Right ventricle myocardium inferior (tissue), 1 donor: ENCODE data around the gene DAPL1. TPM values are rescaled to one million over a fixed set of nuclear protein-coding genes. Genes with fewer than 3 reads are reported as not detected.
"Not testable (repeated sequence)": the region's sequence is repeated elsewhere in the genome, so short reads cannot be mapped to it uniquely, and the experiment has no call there.

Experiments used
- ATAC-seq: fragments of 200-7000 bp; cut with Tn5 transposase; one replicate; pipeline ENCODE4 v1.9.1; 2020; ENCODE audit warnings: mild to moderate bottlenecking, moderate library complexity
- DNase-seq: peaks from one replicate; pipeline ENCODE4 v3.0.0; 2021; ENCODE audit errors: missing footprints
- intact Hi-C: fragments of 100-400 bp; cut with DNase I; formaldehyde crosslinking; loops from one replicate; pipeline ENCODE4 v1.11.0; 2022
- total RNA-seq: library from RNA; stranded (reverse); fragmentation: NEBNext Ultra II Directional; extraction: Animal tissue kit (Norgen Biotek cat#: 25700); gene quantifications from one replicate; pipeline ENCODE4 v1.2.1, GENCODE V29; 2021
- donor health status: DM: no; HTN: yes; CAD: no; lungs with severe emphysema.

The DAPL1 gene
- total RNA-seq, 1 donor from 2014 or later = not detected

DNA sequence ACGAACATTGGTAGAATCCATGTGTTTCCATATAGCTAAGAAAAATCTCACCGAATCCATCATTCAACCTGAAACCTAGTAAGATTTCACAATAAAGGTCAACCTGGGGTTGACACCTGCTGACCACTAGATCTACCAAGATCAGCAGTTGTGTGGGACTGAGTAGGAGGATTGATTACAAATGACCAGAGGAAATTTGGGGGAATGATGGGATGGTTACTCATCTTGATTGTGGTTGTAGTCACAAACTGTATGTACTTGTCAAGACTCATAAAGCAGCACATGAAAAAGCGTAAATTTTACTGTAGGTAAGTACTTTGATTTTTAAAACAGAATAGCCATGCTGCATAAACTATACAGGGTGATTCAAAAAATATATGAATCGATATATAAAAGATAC lies 14.7 kb downstream of the DAPL1 start:
- ATAC-seq (no peak), DNase-seq (no peak)
- intact Hi-C loops = no loop called here

DNA sequence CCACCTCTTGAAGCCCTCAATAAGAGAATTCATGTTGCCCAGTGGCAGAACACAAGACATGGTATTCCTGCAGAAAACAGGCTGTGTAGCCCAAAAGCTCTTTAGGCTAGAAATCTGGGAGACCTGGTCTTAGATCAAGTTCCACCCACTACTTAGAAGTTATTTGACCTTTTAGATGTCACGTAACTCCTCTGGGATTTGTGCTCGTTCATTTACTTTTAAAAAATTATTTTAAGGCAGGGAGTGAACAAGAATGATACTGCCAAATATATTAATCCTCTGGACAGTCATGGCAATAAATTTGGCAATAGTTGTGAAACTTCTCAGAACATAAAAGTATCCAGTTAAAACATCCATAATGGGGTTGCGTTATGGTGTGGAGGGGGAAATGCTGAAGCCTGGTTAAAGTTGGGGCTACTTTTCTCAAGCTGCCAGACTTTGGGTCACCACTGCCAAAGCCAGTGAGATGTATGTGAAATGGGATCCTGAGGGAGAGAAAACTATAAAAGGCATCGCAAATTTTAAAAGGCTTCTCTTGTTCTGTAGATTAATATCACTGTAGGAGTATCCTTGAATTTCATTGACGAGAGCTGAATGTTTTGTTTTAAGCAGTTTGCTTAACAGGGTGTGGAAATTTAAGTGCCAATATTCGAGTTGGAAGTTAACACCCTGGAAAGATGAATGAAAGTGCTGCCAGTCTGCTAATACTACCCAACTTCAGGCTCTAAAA lies 15.8 kb downstream of the DAPL1 start:
- no peak for DNase-seq
- no peak for ATAC-seq
- intact Hi-C loops = no loop called here

GRCh38 chr2:158815166-158815565 lies 20.0 kb downstream of the DAPL1 start:
- no peak for DNase-seq
- no peak for ATAC-seq
- intact Hi-C loops = no loop called here

DNA sequence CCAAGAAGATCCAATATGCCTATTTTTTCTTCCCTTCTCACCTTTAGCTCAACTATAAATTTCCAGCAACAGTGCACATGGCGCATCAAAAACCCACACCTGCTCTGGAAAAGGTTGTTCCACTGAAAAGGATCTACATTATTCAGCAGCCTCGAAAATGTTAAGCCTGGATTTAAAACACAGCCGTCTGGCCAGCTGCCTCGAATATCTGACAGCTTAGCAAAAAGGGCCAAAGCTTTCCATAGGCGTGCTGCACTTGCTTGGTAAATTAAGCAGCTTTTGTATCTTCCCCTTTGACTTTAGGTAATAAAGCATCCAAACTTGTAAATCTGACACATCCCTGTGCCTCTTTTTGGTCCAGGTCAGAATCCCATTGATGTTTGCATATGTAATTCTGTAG lies 20.5 kb downstream of the DAPL1 start:
- ATAC-seq = no peak
- intact Hi-C loops = no loop called here
- no peak for DNase-seq

- intact Hi-C loops = no loop called here
- DNase-seq (no peak), ATAC-seq (no peak)
Observed at GRCh38 chr2:158817588-158817987, 22.5 kb downstream of the DAPL1 start.

GRCh38 chr2:158818511-158818910 lies 23.4 kb downstream of the DAPL1 start:
- ATAC-seq (peak; percentile 51), DNase-seq (no peak)
- intact Hi-C loops = no loop called here

- peak; percentile 70 for DNase-seq
- ATAC-seq = no peak
- intact Hi-C loops = no loop called here
Observed at GRCh38 chr2:158822193-158822592, 27.1 kb downstream of the DAPL1 start.

DNA sequence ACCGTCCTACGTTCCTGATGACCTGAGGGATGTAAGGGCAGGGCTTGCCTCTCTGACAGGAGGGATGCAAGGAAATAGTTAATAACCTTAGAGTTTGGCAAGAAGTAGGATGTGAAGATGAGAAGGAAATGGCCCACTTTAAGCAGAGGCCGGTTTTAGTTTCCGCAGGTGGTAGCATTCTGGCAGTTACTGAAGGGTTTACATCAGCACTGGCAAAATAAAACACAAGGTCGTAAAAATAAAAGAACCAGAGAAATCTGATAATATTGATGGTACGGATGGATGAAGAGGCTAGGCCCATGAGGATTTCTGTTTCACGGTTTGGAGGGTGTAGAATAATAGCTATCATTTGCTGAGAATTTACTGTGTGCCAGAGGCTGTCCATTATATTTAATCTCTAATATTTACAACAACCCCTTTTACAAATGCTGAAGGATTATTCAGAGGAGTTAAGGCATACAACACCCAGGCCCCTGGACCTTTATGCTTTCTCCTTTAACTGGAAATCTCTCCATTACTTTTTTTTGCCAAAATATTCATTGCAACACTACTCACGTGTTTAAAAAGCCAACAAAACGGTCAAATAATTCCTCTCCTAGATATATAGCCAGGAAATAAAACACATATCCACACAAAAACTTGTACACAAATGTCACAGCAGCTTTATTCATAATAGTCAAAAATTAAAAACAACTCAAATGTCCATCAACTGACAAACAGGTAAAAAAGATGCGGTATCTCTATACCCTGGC lies 28.5 kb downstream of the DAPL1 start:
- ATAC-seq (no peak), DNase-seq (no peak)
- intact Hi-C loops = no loop called here

DNA sequence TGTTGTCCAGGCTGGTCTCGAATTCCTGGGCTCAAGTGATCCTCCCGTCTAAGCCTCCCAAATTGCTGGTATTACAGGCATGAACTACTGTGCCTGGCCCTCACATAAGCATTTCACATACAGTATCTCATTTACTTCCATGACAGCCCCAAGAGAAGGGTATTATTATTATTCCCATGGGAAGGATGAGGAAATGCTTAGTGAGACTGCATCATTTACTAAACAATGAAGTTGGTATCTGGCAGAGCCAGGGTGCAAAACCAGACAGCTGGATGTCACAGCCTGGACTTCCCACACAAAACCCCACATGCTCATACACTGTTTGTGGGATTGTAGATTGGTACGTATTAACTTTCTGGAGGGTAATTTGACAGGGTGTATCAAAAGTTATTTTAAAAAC lies 29.9 kb downstream of the DAPL1 start:
- no peak for DNase-seq
- no peak for ATAC-seq
- intact Hi-C loops = no loop called here

- no peak for ATAC-seq
- intact Hi-C loops = no loop called here
Observed at GRCh38 chr2:158826965-158827364, 31.8 kb downstream of the DAPL1 start.

GRCh38 chr2:158828378-158829164 lies 33.5 kb downstream of the DAPL1 start:
- ATAC-seq (no peak), DNase-seq (no peak)
- intact Hi-C loops = no loop called here

More at GRCh38 chr2:158826965-158827364, 31.8 kb downstream of the DAPL1 start:
- no peak for DNase-seq

DNA sequence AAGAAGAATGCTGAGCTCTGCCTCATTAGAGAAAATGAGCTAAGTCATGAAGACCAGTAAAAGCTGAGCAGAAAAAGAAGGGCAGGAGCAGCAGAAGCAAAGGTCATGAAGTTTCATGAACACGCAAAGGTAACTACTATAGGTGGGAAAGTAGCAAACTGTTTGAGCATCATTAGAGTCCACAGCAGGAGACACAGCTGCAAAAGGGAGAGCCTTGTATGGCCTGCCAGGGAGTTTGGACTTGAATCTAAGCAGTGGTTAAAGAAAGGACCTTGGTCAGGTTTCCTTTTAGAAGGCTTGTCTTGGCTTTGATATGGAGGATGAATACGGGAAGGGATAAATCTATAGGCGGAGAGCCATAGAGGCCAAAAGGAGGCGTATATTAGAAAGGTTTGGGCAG lies 34.0 kb downstream of the DAPL1 start:
- intact Hi-C loops = no loop called here
- ATAC-seq = no peak
- DNase-seq = no peak

DNA sequence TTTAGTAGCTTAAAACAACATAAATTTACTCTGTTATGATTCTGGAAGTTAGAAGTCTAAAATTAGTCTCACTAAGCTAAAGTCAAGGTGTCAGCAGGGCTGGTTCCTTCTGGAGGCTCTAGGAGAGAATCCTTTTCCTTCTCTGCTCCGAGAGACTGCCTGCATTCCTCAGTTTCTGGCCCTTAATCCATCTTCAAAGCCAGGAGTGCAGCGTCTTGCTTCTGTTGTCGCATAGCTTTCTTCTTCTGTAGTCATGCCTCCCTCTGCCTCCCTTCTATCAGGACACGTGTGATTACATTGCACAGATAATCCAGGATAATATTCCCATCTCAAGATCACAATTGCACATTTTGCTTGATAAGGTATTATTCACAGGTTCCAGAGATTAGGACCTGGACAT lies 35.1 kb downstream of the DAPL1 start:
- intact Hi-C loops = no loop called here
- ATAC-seq (no peak), DNase-seq (no peak)

- ATAC-seq (no peak), DNase-seq (no peak)
- intact Hi-C loops = no loop called here
Observed at GRCh38 chr2:158835431-158835830, 40.3 kb downstream of the DAPL1 start.

DNA sequence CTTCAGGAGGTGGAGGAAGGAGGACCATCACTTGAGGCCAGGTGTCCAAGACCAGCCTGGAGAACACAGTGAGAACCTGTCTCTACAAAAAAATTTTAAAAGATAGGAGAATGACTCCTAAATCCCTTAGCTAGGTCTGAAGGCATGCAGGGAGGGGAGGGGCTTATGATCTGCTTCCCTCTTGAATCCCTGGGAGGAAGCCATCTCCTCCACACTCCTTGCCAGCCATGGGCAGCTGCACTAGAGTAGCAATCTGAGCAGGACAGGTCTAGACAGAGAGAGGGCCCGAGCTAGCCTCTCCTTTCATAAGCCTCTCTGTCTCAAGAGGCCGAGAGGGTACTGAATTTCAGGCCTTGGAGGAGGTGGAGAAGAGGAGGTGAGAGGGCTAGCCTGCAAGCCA lies 42.5 kb downstream of the DAPL1 start:
- intact Hi-C loops = no loop called here
- DNase-seq = no peak
- no peak for ATAC-seq

GRCh38 chr2:158841850-158842249 lies 46.7 kb downstream of the DAPL1 start:
- peak; percentile 66 for ATAC-seq
- intact Hi-C loops = no loop called here
- no peak for DNase-seq

DNA sequence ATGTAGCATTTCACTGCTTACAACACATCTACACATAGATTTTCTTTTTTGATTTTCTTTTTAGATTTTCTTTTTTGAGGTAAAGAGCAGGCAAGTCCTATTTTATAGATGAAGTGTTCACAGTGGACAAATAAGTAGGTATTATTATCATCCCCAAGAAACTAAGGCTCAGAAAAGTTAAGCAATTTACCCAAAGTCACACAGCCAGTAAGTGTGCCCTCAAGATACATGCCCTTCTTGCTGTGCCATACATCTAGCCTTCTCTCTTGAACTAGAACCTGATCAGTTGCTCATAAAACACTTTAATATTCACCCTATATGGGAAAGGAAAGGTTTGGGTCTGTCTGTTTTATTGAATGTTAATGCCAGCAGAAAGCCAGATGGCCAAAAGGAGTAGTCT lies 50.3 kb downstream of the DAPL1 start:
- DNase-seq (no peak), ATAC-seq (no peak)
- intact Hi-C loops = no loop called here

DNA sequence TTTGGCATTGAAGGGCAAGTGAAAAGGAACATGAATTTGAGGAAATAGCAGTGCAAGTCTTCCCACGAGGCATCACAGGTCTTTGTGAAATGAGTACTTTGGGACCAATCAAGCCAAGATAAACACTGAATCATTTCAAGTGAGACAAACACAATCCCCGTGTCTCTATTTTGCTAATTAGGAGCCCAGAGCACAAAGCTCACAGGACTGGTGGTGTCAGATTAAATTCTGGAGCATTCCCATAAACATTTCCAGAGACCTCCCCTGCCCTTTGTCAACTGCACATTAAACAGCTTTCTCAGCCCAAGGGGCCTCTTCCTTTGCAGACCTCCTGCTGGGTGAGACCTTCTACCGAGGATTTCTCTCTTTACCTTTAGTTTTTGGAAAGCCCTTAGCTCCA lies 50.7 kb downstream of the DAPL1 start:
- ATAC-seq = no peak
- intact Hi-C loops = no loop called here
- DNase-seq = no peak

DNA sequence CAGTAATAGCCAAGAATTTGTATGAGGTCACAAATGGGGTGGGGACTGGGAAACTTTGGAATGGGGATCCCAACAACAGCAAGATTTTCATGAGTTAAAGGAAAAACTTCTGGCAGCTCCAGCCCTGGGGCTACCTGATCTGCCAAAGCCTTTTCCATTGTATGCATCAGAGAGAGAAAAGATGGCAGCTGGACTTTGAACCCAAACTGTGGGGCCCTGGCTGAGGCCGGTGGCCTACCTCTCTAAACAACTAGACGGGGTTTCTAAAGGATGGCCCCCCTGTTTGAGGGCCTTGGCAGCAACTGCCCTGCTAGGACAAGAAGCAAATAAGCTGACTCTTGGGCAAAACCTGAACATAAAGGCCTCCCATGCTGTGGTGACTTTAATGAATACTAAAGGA lies 52.4 kb downstream of the DAPL1 start:
- intact Hi-C loops, DNase-seq, ATAC-seq: not testable (repeated sequence)
